Measurements from ENCODE around the gene CD74.

Gene CD74

GRCh38 chr5:150377964-150378694, 34.6 kb downstream of the CD74 start:
- Mint-ChIP-seq H3K4me1 (ENCODE audit: low read depth) (no peaks in the 10 kb centered on the region), H3K9me3 (ENCODE audit: low read depth) (no peaks in the 10 kb centered on the region), H3K36me3 (no peaks in the 10 kb centered on the region), H3K4me3 (no peak overlapping the region), H3K27me3 (no peaks in the 10 kb centered on the region), H3K27ac (no peak overlapping the region)

GRCh38 chr5:150376799-150377771, 35.6 kb downstream of the CD74 start:
- H3K27me3 Mint-ChIP-seq = no peaks in the 10 kb centered on the region
- H3K4me3 Mint-ChIP-seq = no peak overlapping the region
- H3K27ac Mint-ChIP-seq = peak overlapping the region; percentile 22
- H3K4me1 Mint-ChIP-seq (ENCODE audit: low read depth) = no peaks in the 10 kb centered on the region
- no peaks in the 10 kb centered on the region for H3K36me3 Mint-ChIP-seq
- H3K9me3 Mint-ChIP-seq (ENCODE audit: low read depth) = no peaks in the 10 kb centered on the region

GRCh38 chr5:150374651-150375050, 38.1 kb downstream of the CD74 start:
- Mint-ChIP-seq H3K27ac (no peak overlapping the region), H3K9me3 (ENCODE audit: low read depth) (no peaks in the 10 kb centered on the region), H3K27me3 (no peaks in the 10 kb centered on the region), H3K4me3 (no peak overlapping the region), H3K36me3 (peaks cover 3% of the 10 kb centered on the region), H3K4me1 (ENCODE audit: low read depth) (no peaks in the 10 kb centered on the region)

GRCh38 chr5:150372639-150373038, 40.1 kb downstream of the CD74 start:
- Mint-ChIP-seq H3K27me3 (no peaks in the 10 kb centered on the region), H3K4me1 (ENCODE audit: low read depth) (no peaks in the 10 kb centered on the region), H3K27ac (no peak overlapping the region), H3K36me3 (peaks cover 6% of the 10 kb centered on the region), H3K4me3 (no peak overlapping the region), H3K9me3 (ENCODE audit: low read depth) (no peaks in the 10 kb centered on the region)

GRCh38 chr5:150368526-150368925, 44.2 kb downstream of the CD74 start:
- Mint-ChIP-seq H3K9me3 (ENCODE audit: low read depth) (no peaks in the 10 kb centered on the region), H3K27me3 (no peaks in the 10 kb centered on the region), H3K4me1 (ENCODE audit: low read depth) (peaks cover 1% of the 10 kb centered on the region), H3K27ac (no peak overlapping the region), H3K36me3 (peaks cover 9% of the 10 kb centered on the region), H3K4me3 (no peak overlapping the region)

- Mint-ChIP-seq H3K27me3 (no peaks in the 10 kb centered on the region), H3K4me1 (ENCODE audit: low read depth) (peaks cover 35% of the 10 kb centered on the region), H3K9me3 (ENCODE audit: low read depth) (no peaks in the 10 kb centered on the region), H3K27ac (no peak overlapping the region), H3K36me3 (peaks cover 19% of the 10 kb centered on the region), H3K4me3 (no peak overlapping the region)
These were observed 48.7 kb downstream of the CD74 start for GRCh38 chr5:150364004-150364403.

GRCh38 chr5:150363185-150363584, 49.5 kb downstream of the CD74 start:
- Mint-ChIP-seq H3K9me3 (ENCODE audit: low read depth) (no peaks in the 10 kb centered on the region), H3K36me3 (peaks cover 18% of the 10 kb centered on the region), H3K4me3 (no peak overlapping the region), H3K27ac (no peak overlapping the region), H3K4me1 (ENCODE audit: low read depth) (peaks cover 41% of the 10 kb centered on the region), H3K27me3 (no peaks in the 10 kb centered on the region)

- no peaks in the 10 kb centered on the region for H3K27me3 Mint-ChIP-seq
- no peak overlapping the region for H3K4me3 Mint-ChIP-seq
- H3K9me3 Mint-ChIP-seq (ENCODE audit: low read depth) = no peaks in the 10 kb centered on the region
- peaks cover 48% of the 10 kb centered on the region for H3K4me1 Mint-ChIP-seq (ENCODE audit: low read depth)
- H3K36me3 Mint-ChIP-seq = peaks cover 15% of the 10 kb centered on the region
- no peak overlapping the region for H3K27ac Mint-ChIP-seq
These were observed 51.4 kb downstream of the CD74 start for GRCh38 chr5:150361301-150361700.

- Mint-ChIP-seq H3K27ac (peak overlapping the region; percentile 91), H3K36me3 (peaks cover 13% of the 10 kb centered on the region)
These were observed 54.2 kb downstream of the CD74 start for GRCh38 chr5:150358261-150359095.

GRCh38 chr5:150357326-150358260, 55.1 kb downstream of the CD74 start, which contains the start of gene TCOF1:
Gene TCOF1, plus strand, starts transcription at chr5:150357697. Its CDS starts 50 bp downstream, at chr5:150357747.
- Mint-ChIP-seq H3K9me3 (ENCODE audit: low read depth) (no peaks in the 10 kb centered on the region), H3K4me1 (ENCODE audit: low read depth) (peaks cover 43% of the 10 kb centered on the region), H3K27ac (peak within 1 kb of the TSS; percentile 91), H3K4me3 (peak within 1 kb of the TSS; percentile 94), H3K36me3 (peaks cover 13% of the 10 kb centered on the region), H3K27me3 (no peaks in the 10 kb centered on the region)

More at GRCh38 chr5:150358261-150359095, 54.2 kb downstream of the CD74 start:
- H3K27me3 Mint-ChIP-seq = no peaks in the 10 kb centered on the region
- peaks cover 47% of the 10 kb centered on the region for H3K4me1 Mint-ChIP-seq (ENCODE audit: low read depth)
- no peaks in the 10 kb centered on the region for H3K9me3 Mint-ChIP-seq (ENCODE audit: low read depth)
- peak overlapping the region; percentile 94 for H3K4me3 Mint-ChIP-seq

- Mint-ChIP-seq H3K4me3 (peak overlapping the region; percentile 94), H3K9me3 (ENCODE audit: low read depth) (no peaks in the 10 kb centered on the region), H3K4me1 (ENCODE audit: low read depth) (peaks cover 35% of the 10 kb centered on the region)
These were observed 56.0 kb downstream of the CD74 start for GRCh38 chr5:150356575-150357294.

GRCh38 chr5:150355791-150356190, 56.9 kb downstream of the CD74 start:
- peaks cover 8% of the 10 kb centered on the region for H3K36me3 Mint-ChIP-seq
- H3K4me3 Mint-ChIP-seq = no peak overlapping the region
- no peak overlapping the region for H3K27ac Mint-ChIP-seq
- H3K4me1 Mint-ChIP-seq (ENCODE audit: low read depth) = peaks cover 35% of the 10 kb centered on the region
- no peaks in the 10 kb centered on the region for H3K27me3 Mint-ChIP-seq
- no peaks in the 10 kb centered on the region for H3K9me3 Mint-ChIP-seq (ENCODE audit: low read depth)

More at GRCh38 chr5:150356575-150357294, 56.0 kb downstream of the CD74 start:
- H3K27ac Mint-ChIP-seq = peak overlapping the region; percentile 88
- no peaks in the 10 kb centered on the region for H3K27me3 Mint-ChIP-seq
- peaks cover 8% of the 10 kb centered on the region for H3K36me3 Mint-ChIP-seq

GRCh38 chr5:150353032-150353675, 59.6 kb downstream of the CD74 start:
- H3K4me1 Mint-ChIP-seq (ENCODE audit: low read depth) = peaks cover 21% of the 10 kb centered on the region
- no peaks in the 10 kb centered on the region for H3K36me3 Mint-ChIP-seq
- no peaks in the 10 kb centered on the region for H3K27me3 Mint-ChIP-seq
- no peak overlapping the region for H3K27ac Mint-ChIP-seq
- no peak overlapping the region for H3K4me3 Mint-ChIP-seq
- H3K9me3 Mint-ChIP-seq (ENCODE audit: low read depth) = no peaks in the 10 kb centered on the region
